ENCODE data around the gene HIPK2. TPM values are rescaled to one million over a fixed set of nuclear protein-coding genes. Genes with fewer than 3 reads are reported as not detected.

HIPK2 gene
- total and polyA plus RNA-seq, 2 of the 4 experiments (the other 2 are of a cell fraction) = 22.0 to 27.1 TPM

DNA sequence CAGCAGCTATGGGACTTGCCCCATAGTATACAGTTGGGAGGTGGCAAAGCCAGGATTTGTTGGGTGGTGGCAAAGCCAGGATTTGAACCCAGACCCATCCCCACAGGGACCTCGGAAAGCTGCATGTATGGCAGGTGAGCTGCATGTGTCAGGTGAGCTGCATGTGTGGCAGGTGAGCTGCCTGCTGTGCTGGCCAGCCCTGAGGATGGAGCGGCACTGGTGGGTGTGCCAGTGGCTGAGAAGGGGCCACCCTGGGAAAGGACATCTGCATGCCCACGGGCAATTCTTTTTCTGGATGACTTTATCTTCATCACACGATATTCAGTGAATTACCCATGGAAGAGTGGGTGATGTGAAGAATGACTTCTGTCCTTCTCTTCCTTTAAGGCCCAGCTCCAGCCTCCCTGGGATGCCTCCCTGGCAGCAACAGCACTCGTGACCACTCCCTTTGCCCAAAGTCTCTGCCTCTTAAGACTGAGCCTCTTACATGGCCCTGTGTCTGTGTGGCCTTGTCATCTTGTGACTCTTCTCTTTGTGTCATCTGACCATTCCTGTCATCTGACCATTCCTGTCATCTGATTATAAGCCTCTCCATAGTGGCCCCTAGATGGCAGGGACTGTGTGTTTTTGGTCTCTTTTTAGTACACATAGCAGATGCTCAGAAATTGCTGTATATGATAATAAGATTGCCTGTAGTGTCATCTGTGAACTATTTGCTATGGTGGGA is 229.3 kb downstream of the HIPK2 start:
- H3K9me3 ChIP-seq (ENCODE audit: control insufficient read depth, insufficient read depth, low read length) = no peaks in the 10 kb centered on the region

More for the DNA sequence above, 229.3 kb downstream of the HIPK2 start:
- Histone ChIP-seq H4K5ac (ENCODE audit: low read depth, low read length) (no peak overlapping the region), H3K23ac (ENCODE audit: low read depth, low read length) (no peak overlapping the region), H3K9ac (ENCODE audit: low read depth, low read length) (no peak overlapping the region), H3K4me1 (ENCODE audit: control insufficient read depth, insufficient read depth, low read length) (no peaks in the 10 kb centered on the region), H2AK5ac (ENCODE audit: low read depth, low read length) (no peak overlapping the region), H2AFZ (replicated peaks; ENCODE audit: low read length, poor library complexity) (no peak overlapping the region), H3K56ac (ENCODE audit: extremely low read depth, insufficient read depth, low read length) (no peak overlapping the region), H3K14ac (replicated peaks; ENCODE audit: low read depth, low read length) (no peak overlapping the region), H3K4me3 (ENCODE audit: insufficient read depth, low read depth, low read length) (no peak overlapping the region), H2BK20ac (ENCODE audit: low read depth, low read length) (no peak overlapping the region), H3K36me3 (ENCODE audit: control insufficient read depth, insufficient read depth, low read length) (no peaks in the 10 kb centered on the region), H3K27ac (ENCODE audit: insufficient read depth, low read length) (no peak overlapping the region), H3K18ac (ENCODE audit: low read depth, low read length) (no peak overlapping the region), H4K91ac (ENCODE audit: insufficient read depth, low read depth, low read length) (no peak overlapping the region), H2AK9ac (replicated peaks; ENCODE audit: low read depth, low read length, poor library complexity) (no peak overlapping the region), H4K8ac (ENCODE audit: low read depth in 2 of 2, low read length in 2 of 2) (no peak overlapping the region), H4K20me1 (ENCODE audit: insufficient read depth, low read length) (no peaks in the 10 kb centered on the region), H2BK15ac (ENCODE audit: low read depth, low read length) (no peak overlapping the region), H3K79me1 (ENCODE audit: low read depth in 1 of 2, low read length in 2 of 2) (no peaks in the 10 kb centered on the region), H2BK120ac (ENCODE audit: low read depth, low read length) (no peak overlapping the region), H3K4me2 (ENCODE audit: low read depth, low read length) (no peak overlapping the region), H2BK5ac (ENCODE audit: low read depth, low read length, poor library complexity, severe bottlenecking) (no peak overlapping the region), H3K4ac (ENCODE audit: low read depth, low read length) (no peak overlapping the region), H3K9me1 (ENCODE audit: insufficient read depth, low read length) (no peaks in the 10 kb centered on the region), H3K27me3 (ENCODE audit: control insufficient read depth, insufficient read depth, low read length) (peaks cover 24% of the 10 kb centered on the region)
- CTCF ChIA-PET = interaction anchor here (0.6 to 1.3 kb wide), 2 partner anchors 41 to 49 kb away, joined by 3 to 4 read pairs; no protein-coding TSS in a partner anchor
- BruUV-seq (replicated peaks) = no TSS peak
- dilution Hi-C loops (cut with HindIII; ENCODE audit: low sequenced_read_pairs, unreplicated experiment) = no loop called here
- ATAC-seq (ENCODE audit: low read depth) (no peak), DNase-seq (no peak)
- POLR2A ChIA-PET (ENCODE audit: unreplicated experiment) = no interaction called here
- intact Hi-C loops (cut with micrococcal nuclease) = no loop called here
- TF ChIP-seq MAZ (IDR thresholded peaks at IDR 0.05; ENCODE audit: borderline replicate concordance, low read depth, low read length) (no peak), RCOR1 (IDR thresholded peaks at IDR 0.05; ENCODE audit: insufficient replicate concordance, low read length) (no peak), FOS (IDR thresholded peaks at IDR 0.05; ENCODE audit: low read depth, low read length) (no peak), MAFK (IDR thresholded peaks at IDR 0.05; ENCODE audit: low read depth, low read length) (no peak), NFE2L2 (IDR thresholded peaks at IDR 0.05; ENCODE audit: low read depth, low read length) (no peak), RFX5 (IDR thresholded peaks at IDR 0.05; ENCODE audit: low read depth, low read length) (no peak), POLR2A (IDR thresholded peaks at IDR 0.05; ENCODE audit: low read depth, low read length) (no peak), RAD21 (IDR thresholded peaks at IDR 0.05; ENCODE audit: low read length) (no peak), CEBPB (IDR thresholded peaks at IDR 0.05; ENCODE audit: low read depth, low read length) (no peak), CHD1 (IDR thresholded peaks at IDR 0.05; ENCODE audit: low read depth, low read length) (no peak), MXI1 (IDR thresholded peaks at IDR 0.05; ENCODE audit: borderline replicate concordance, low read depth, low read length) (no peak), CTCF (conservative IDR thresholded peaks at IDR 0.05; ENCODE audit: low read depth, low read length) (no peak), BHLHE40 (IDR thresholded peaks at IDR 0.05; ENCODE audit: low read depth, low read length) (no peak), SMC3 (IDR thresholded peaks at IDR 0.05; ENCODE audit: low read depth, low read length) (no peak)
- TF ChIP-seq, protein P1, sequence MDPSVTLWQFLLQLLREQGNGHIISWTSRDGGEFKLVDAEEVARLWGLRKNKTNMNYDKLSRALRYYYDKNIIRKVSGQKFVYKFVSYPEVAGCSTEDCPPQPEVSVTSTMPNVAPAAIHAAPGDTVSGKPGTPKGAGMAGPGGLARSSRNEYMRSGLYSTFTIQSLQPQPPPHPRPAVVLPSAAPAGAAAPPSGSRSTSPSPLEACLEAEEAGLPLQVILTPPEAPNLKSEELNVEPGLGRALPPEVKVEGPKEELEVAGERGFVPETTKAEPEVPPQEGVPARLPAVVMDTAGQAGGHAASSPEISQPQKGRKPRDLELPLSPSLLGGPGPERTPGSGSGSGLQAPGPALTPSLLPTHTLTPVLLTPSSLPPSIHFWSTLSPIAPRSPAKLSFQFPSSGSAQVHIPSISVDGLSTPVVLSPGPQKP (IDR thresholded peaks at IDR 0.05; ENCODE audit: borderline replicate concordance, low read depth, low read length) = no peak
- TF ChIP-seq, protein P2, sequence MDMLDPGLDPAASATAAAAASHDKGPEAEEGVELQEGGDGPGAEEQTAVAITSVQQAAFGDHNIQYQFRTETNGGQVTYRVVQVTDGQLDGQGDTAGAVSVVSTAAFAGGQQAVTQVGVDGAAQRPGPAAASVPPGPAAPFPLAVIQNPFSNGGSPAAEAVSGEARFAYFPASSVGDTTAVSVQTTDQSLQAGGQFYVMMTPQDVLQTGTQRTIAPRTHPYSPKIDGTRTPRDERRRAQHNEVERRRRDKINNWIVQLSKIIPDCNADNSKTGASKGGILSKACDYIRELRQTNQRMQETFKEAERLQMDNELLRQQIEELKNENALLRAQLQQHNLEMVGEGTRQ (IDR thresholded peaks at IDR 0.05; ENCODE audit: low read depth, low read length) = no peak
- in situ Hi-C loops (cut with MboI; ENCODE audit: low sequenced_read_pairs) = no loop called here
- 75% methylated on average over 1 of the region's 5 CpGs; no CpG with 5 or more reads in 1 of the 2 experiments for WGBS, 2 experiments (ENCODE audit: extremely low coverage in 2 of 2, insufficient read length in 1 of 2)

Measured in IMR-90 (cell line).